Subcutaneous adipose tissue (tissue), 4 donors: ENCODE measurements around the gene CCT7. TPM values are rescaled to one million over a fixed set of nuclear protein-coding genes. Genes with fewer than 3 reads are reported as not detected.

Experiments
- CTCF ChIP-seq: fragments of 450-650 bp; IDR thresholded peaks from one replicate; pipeline ENCODE4 v1.5.1; 2016; ENCODE audit warnings: low read depth, mild to moderate bottlenecking, control low read depth, antibody characterized with exemption, moderate library complexity
- total RNA-seq, 4 donors: library from RNA; depleted of rRNA; stranded (reverse); fragments of >200 nt; gene quantifications; one replicate each; pipeline ENCODE4 v1.1.0, GENCODE V29; 2016

CCT7 gene
- total RNA-seq, 4 donors from 2014 or later, result 131 to 219 (median 154) TPM

GRCh38 chr2:73215254-73215653 is 18.9 kb upstream of the CCT7 start:
- no peak for TF ChIP-seq CTCF

GRCh38 chr2:73217160-73217559 is 16.9 kb upstream of the CCT7 start:
- no peak for TF ChIP-seq CTCF

GRCh38 chr2:73217826-73218225 is 16.3 kb upstream of the CCT7 start:
- TF ChIP-seq CTCF, result no peak

- TF ChIP-seq CTCF, result no peak
These were observed 15.8 kb upstream of the CCT7 start for GRCh38 chr2:73218298-73218697.

GRCh38 chr2:73223821-73224220 is 10.3 kb upstream of the CCT7 start:
- no peak for TF ChIP-seq CTCF

GRCh38 chr2:73225513-73226360 is 8.4 kb upstream of the CCT7 start:
- no peak for TF ChIP-seq CTCF

GRCh38 chr2:73227086-73227485 is 7.0 kb upstream of the CCT7 start:
- no peak for TF ChIP-seq CTCF
